Activated CD4-positive, CD25-positive, alpha-beta regulatory T cell treated with anti-CD3 and anti-CD28 coated beads, Interleukin-2, amount 50 U/mL, for 16 hours (primary cell): Measurements from ENCODE around the gene BACH2.
"Not testable (repeated sequence)": the region's sequence is repeated elsewhere in the genome, so short reads cannot be mapped to it uniquely, and the experiment has no call there.

Experiments used
- DNase-seq: peaks from one replicate; pipeline ENCODE4 v3.0.0-alpha.2; 2020; ENCODE audit warnings: low read depth, low spot score

Gene BACH2

DNA sequence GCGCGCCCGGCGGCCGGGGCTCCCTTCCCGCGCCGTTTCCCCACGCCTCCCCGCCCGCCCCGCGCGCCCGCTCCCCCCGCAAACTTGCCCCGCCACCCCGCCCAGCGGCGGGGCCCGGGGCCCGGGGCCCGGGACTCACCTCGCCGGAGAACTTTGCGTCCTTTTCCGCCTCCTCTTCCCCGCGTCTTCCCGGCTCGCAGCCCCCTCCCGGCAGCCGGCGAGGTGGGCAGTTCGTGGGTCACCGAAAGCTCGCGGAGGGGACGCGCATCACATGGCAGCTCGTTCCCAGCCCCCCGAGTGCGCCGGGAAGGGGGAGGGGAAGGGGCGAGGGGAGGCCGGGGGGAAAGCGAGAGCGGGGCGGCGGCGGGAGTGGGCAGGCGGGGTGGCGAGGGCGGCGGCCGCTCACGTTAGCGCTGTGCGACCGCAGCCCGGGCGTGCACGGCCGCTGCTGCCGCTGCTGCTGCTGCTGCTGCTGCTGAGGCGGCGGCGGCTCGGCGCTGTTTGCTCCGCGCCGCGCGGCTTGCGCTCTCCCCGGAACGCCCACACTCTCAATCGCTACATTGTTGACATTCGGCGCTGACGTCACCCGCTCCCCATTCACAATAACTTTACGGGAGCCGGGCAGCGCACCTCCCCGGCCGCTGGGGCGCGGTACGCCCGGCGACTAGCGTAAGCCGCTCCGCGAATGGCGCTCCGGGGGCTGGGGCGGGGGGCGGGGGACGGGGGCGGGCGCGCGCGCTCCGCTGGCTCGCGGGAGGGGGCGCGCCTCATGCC, at the start of gene BACH2:
BACH2 (minus strand) TSS at position 503 of the 774 bp plus-strand sequence. CDS start 287,999 bp downstream, outside the sequence.
- peak; percentile 78 for DNase-seq

- DNase-seq: no peak
Measured at GRCh38 chr6:90343576-90343975, 46.9 kb upstream of the BACH2 start.

- DNase-seq: no peak
Measured at GRCh38 chr6:90338409-90338808, 41.8 kb upstream of the BACH2 start.

DNA sequence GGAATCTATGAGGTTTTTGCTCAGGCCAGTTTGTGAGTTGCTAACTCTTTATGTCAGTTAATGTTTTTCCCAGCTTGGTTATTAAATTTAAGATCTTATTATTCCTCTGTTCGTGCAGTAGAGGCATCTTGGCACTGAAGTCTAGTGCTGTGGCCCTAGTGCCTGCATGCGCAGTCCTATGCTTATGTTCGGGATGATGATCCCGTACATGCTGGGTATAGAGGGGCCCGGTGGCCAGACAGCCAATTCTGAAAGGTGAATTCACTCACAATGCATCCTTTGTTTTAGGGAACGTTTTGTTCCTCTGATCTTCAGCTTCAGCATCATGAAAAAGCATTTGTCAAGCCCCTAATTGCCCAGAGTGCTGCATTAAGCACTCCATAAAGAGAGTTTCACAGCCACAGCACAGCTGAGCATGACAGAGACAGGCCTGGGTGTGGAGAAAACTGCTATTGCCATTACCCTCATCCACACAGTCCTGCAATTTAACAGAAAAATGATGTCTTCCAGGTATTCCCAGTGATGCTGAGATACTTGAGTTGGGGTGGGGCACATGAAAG, 39.8 kb upstream of the BACH2 start:
- DNase-seq: no peak

GRCh38 chr6:90333928-90334327, 37.3 kb upstream of the BACH2 start:
- DNase-seq: no peak

DNA sequence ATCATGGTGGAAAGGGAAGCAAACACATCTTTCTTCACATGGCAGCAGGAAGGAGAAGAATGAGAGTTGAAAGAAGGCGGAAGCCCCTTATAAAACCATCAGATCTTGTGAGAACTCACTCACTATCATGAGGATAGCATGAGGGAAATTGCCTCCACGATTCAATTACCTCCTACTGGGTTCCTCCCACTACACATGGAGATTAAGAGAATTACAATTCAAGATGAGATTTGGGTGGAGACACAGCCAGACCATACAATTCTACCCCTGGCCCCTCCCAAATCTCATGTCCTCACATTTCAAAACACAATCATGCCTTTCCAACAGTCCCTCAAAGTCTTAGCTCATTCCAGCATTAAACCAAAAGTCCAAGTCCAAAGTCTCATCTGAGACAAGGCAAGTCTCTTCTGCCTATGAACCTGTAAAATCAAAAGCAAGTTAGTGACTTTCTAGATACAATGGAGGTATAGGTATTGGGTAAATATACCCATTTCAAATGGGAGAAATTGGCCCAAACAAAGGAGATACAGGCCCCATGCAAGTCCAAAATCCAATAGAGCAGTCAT, 36.4 kb upstream of the BACH2 start:
- DNase-seq: not testable (repeated sequence)

- DNase-seq: no peak
Measured at GRCh38 chr6:90329386-90330077, 32.9 kb upstream of the BACH2 start.

DNA sequence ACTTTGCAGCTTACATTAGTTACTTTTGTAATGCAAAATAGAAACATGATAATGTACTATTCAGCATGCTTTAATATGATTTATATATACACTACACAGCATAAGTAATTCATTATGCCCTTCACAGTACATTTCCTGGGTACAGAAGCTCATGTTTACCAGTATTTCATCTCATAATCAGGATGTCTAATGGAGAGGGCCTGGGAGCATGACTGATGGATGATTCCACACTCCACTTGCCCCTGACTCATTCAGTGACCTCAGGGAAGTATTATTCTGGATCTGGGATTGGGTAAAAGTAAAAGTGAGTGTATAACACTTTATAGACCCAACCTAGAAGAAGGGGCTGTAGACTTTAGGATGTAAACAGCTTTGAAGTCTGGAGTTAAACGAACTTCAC, 31.4 kb upstream of the BACH2 start:
- no peak for DNase-seq

DNA sequence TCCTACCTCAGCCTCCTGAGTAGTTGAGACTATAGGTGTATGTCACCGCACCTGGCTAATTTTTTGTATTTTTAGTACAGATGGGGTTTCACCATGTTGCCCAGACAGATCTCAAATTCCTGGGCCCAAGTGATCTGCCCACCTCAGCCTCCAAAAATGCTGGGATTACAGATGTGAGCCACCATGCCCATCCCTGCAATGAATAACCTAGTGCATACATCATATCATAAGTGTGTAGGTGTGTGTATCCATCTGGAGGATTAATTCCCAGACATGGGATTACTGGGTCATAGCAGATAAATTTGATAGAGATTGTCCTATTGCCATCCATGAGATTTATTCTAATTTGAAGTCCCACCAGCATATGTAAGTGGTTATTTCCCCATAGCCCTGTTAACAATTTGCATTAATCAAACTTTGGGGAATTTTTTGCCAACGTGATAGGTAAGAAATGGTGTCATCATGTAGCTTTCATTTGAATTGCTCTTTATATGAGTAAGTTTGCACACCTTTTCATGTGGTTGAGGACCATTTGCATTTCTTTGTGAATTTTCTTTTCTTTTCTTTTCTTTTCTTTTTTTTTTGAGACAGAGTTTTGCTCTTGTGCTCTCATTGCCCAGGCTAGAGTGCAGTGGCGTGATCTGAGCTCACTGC, 29.9 kb upstream of the BACH2 start:
- no peak for DNase-seq

GRCh38 chr6:90323706-90324105, 27.1 kb upstream of the BACH2 start:
- DNase-seq: no peak

- no peak for DNase-seq
Measured at GRCh38 chr6:90322976-90323474, 26.4 kb upstream of the BACH2 start.

GRCh38 chr6:90319979-90320685, 23.5 kb upstream of the BACH2 start:
- no peak for DNase-seq

GRCh38 chr6:90319044-90319443, 22.4 kb upstream of the BACH2 start:
- no peak for DNase-seq

DNA sequence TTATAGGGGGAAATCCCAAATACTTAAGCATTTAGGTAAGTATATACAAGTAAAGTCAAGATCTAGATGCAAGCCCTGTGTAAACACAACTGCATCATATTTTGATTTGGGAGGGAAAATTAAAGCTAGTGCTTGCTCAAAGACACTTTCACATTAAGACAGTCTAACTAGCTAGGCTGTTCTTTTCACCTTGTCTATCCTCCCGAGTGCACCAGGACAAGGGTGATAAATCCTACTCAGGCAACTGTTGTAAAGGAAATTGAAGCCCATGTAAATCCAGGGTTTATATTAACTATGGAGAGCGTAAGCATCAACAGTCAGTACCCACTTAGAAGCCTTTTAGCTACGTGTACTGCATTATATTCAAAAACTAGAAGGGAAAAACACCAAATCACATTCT, 19.3 kb upstream of the BACH2 start:
- no peak for DNase-seq

GRCh38 chr6:90315354-90315950, 18.8 kb upstream of the BACH2 start:
- DNase-seq: no peak

GRCh38 chr6:90314514-90314913, 17.9 kb upstream of the BACH2 start:
- no peak for DNase-seq

DNA sequence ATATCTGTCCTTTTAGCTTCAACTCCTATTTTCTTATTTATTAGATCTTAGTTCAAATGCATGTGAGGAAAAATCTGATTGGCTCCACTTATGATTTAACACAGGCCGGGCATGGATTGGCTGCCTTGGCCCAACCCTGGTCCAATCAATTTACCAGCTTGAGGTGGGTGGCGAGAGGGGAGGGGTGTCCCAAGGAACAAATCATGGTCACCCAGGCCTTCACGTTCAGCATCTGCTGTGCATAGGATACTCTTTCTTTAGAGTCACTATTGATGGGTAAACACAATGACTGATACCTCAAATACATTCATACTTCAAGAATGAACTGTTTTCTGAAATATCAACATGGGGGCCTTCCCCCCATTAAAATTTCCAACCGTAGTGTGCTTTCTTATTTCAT, 14.9 kb upstream of the BACH2 start:
- no peak for DNase-seq

- DNase-seq: no peak
Measured at GRCh38 chr6:90305800-90306448, 9.3 kb upstream of the BACH2 start.

GRCh38 chr6:90304308-90304707, 7.7 kb upstream of the BACH2 start:
- DNase-seq: no peak

DNA sequence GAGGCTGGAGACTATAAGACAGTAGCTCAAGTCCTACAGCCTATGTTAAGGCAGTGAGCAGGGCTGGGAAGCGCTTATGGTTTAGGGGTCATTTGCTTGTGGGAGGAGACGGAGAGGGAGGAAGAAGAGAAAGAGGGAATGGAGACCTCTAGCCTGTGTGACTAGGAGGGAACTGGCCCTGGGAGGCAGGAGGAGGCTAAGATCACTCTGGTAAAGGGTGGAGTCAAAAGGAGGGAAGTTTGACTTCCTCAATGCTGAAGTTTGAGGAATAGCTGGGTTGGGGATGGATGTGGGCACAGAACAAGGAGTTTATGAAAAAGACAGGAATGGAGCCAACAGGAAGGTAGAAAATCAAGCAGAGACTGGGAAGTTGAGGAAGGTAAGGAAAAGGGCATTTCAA, 6.4 kb upstream of the BACH2 start:
- no peak for DNase-seq
